IMR-90 (cell line): Measurements from ENCODE around the gene IFNAR2.

Experiments used
- CEBPB ChIP-seq: IDR thresholded peaks from 2 replicates; pipeline ENCODE4 v1.6.1; 2012; ENCODE audit warnings: low read depth, low read length, improper control_type of control experiment
- CHD1 ChIP-seq: IDR thresholded peaks from 2 replicates; pipeline ENCODE4 v1.6.1; 2012; ENCODE audit warnings: low read depth, low read length, improper control_type of control experiment
- CTCF ChIP-seq: conservative IDR thresholded peaks from 2 replicates; pipeline ENCODE4 v1.5.1; 2012; ENCODE audit warnings: mild to moderate bottlenecking, low read depth, low read length, improper control_type of control experiment
- ELK1 ChIP-seq: fragments of 150-350 bp; IDR thresholded peaks from 2 replicates; pipeline ENCODE4 v1.6.1; 2016; ENCODE audit warnings: low read depth, mild to moderate bottlenecking, low read length, moderate library complexity, borderline replicate concordance
- MAZ ChIP-seq: IDR thresholded peaks from 2 replicates; pipeline ENCODE4 v1.6.1; 2012; ENCODE audit warnings: low read depth, mild to moderate bottlenecking, low read length, improper control_type of control experiment, moderate library complexity, borderline replicate concordance
- POLR2A ChIP-seq: IDR thresholded peaks from 2 replicates; pipeline ENCODE4 v1.6.1; 2012; ENCODE audit warnings: mild to moderate bottlenecking, low read depth, low read length
- SMC3 ChIP-seq: fragments of 150-350 bp; IDR thresholded peaks from 2 replicates; pipeline ENCODE4 v1.6.1; 2016; ENCODE audit warnings: low read depth, mild to moderate bottlenecking, antibody characterized with exemption, low read length, moderate library complexity

GRCh38 chr21:33268393-33268736 lies 38.6 kb downstream of the IFNAR2 start:
- TF ChIP-seq CTCF (no peak), CHD1 (no peak), ELK1 (no peak), POLR2A (no peak), SMC3 (no peak), MAZ (no peak), CEBPB (no peak)
